ENCODE measurements around the gene SLC39A5.

Gene SLC39A5

GRCh38 chr12:56198836-56199235 is 31.0 kb upstream of the SLC39A5 start:
- DNase-seq, result no peak
- peak overlapping the region in 1 of 2 donors; percentile 22 for H3K27ac Mint-ChIP-seq
- no peak overlapping the region for H3K4me3 Mint-ChIP-seq
- no peaks in the 10 kb centered on the region for H3K9me3 Mint-ChIP-seq
- no peaks in the 10 kb centered on the region for H3K27me3 Mint-ChIP-seq
- peaks cover 3% of the 10 kb centered on the region for H3K36me3 Mint-ChIP-seq (ENCODE audit: insufficient read depth)
- H3K4me1 Mint-ChIP-seq (ENCODE audit: low read depth in 2 of 2), result no peaks in the 10 kb centered on the region
- no peak for ATAC-seq (replicated peaks)

- ATAC-seq (replicated peaks), result no peak
- no peak for DNase-seq
- Mint-ChIP-seq H3K27me3 (no peaks in the 10 kb centered on the region), H3K9me3 (no peaks in the 10 kb centered on the region), H3K4me1 (ENCODE audit: low read depth in 2 of 2) (no peaks in the 10 kb centered on the region), H3K27ac (peak overlapping the region; percentile 72 to 89), H3K36me3 (ENCODE audit: insufficient read depth) (peaks cover 31% of the 10 kb centered on the region), H3K4me3 (no peak overlapping the region)
Measured at GRCh38 chr12:56202366-56202765, 27.5 kb upstream of the SLC39A5 start.

GRCh38 chr12:56202838-56203237 is 27.0 kb upstream of the SLC39A5 start:
- H3K4me3 Mint-ChIP-seq, result no peak overlapping the region

GRCh38 chr12:56204275-56204674 is 25.6 kb upstream of the SLC39A5 start:
- H3K9me3 Mint-ChIP-seq, result no peaks in the 10 kb centered on the region
- DNase-seq (no peak), ATAC-seq (replicated peaks) (no peak)
- no peaks in the 10 kb centered on the region for H3K4me1 Mint-ChIP-seq (ENCODE audit: low read depth in 2 of 2)
- H3K36me3 Mint-ChIP-seq (ENCODE audit: insufficient read depth), result peaks cover 39% of the 10 kb centered on the region
- H3K4me3 Mint-ChIP-seq, result no peak overlapping the region
- peak overlapping the region in 1 of 2 donors; percentile 14 for H3K27ac Mint-ChIP-seq
- H3K27me3 Mint-ChIP-seq, result no peaks in the 10 kb centered on the region

More at GRCh38 chr12:56202838-56203237, 27.0 kb upstream of the SLC39A5 start:
- H3K9me3 Mint-ChIP-seq, result no peaks in the 10 kb centered on the region
- peak overlapping the region; percentile 72 to 89 for H3K27ac Mint-ChIP-seq
- DNase-seq (no peak), ATAC-seq (replicated peaks) (no peak)
- H3K27me3 Mint-ChIP-seq, result no peaks in the 10 kb centered on the region
- H3K4me1 Mint-ChIP-seq (ENCODE audit: low read depth in 2 of 2), result no peaks in the 10 kb centered on the region
- peaks cover 31% of the 10 kb centered on the region for H3K36me3 Mint-ChIP-seq (ENCODE audit: insufficient read depth)

GRCh38 chr12:56205445-56205844 is 24.4 kb upstream of the SLC39A5 start:
- Mint-ChIP-seq H3K27me3 (no peaks in the 10 kb centered on the region), H3K9me3 (no peaks in the 10 kb centered on the region), H3K27ac (no peak overlapping the region), H3K4me3 (no peak overlapping the region), H3K4me1 (ENCODE audit: low read depth in 2 of 2) (no peaks in the 10 kb centered on the region), H3K36me3 (ENCODE audit: insufficient read depth) (peaks cover 50% of the 10 kb centered on the region)
- DNase-seq, result no peak
- ATAC-seq (replicated peaks), result peak; percentile 26

- H3K9me3 Mint-ChIP-seq, result no peaks in the 10 kb centered on the region
- DNase-seq, result peak in 2 of 3 experiments; percentile 14 to 20
- peak overlapping the region in 1 of 2 donors; percentile 1 for H3K27ac Mint-ChIP-seq
- peaks cover 62% of the 10 kb centered on the region for H3K36me3 Mint-ChIP-seq (ENCODE audit: insufficient read depth)
- no peaks in the 10 kb centered on the region for H3K4me1 Mint-ChIP-seq (ENCODE audit: low read depth in 2 of 2)
- no peaks in the 10 kb centered on the region for H3K27me3 Mint-ChIP-seq
- peak; percentile 53 for ATAC-seq (replicated peaks)
- no peak overlapping the region for H3K4me3 Mint-ChIP-seq
Measured at GRCh38 chr12:56206452-56207166, 23.2 kb upstream of the SLC39A5 start.

GRCh38 chr12:56208006-56208405 is 21.8 kb upstream of the SLC39A5 start:
- H3K27ac Mint-ChIP-seq, result no peak overlapping the region
- no peak overlapping the region for H3K4me3 Mint-ChIP-seq
- H3K4me1 Mint-ChIP-seq (ENCODE audit: low read depth in 2 of 2), result no peaks in the 10 kb centered on the region
- no peaks in the 10 kb centered on the region for H3K27me3 Mint-ChIP-seq
- no peaks in the 10 kb centered on the region for H3K9me3 Mint-ChIP-seq
- H3K36me3 Mint-ChIP-seq (ENCODE audit: insufficient read depth), result peaks cover 73% of the 10 kb centered on the region
- DNase-seq, result no peak
- ATAC-seq (replicated peaks), result peak; percentile 41

GRCh38 chr12:56212361-56212760 is 17.5 kb upstream of the SLC39A5 start:
- peaks cover 83% of the 10 kb centered on the region for H3K36me3 Mint-ChIP-seq (ENCODE audit: insufficient read depth)
- DNase-seq (no peak), ATAC-seq (replicated peaks) (no peak)
- no peaks in the 10 kb centered on the region for H3K9me3 Mint-ChIP-seq
- H3K27ac Mint-ChIP-seq, result peak overlapping the region in 1 of 2 donors; percentile 29
- H3K4me3 Mint-ChIP-seq, result no peak overlapping the region
- no peaks in the 10 kb centered on the region for H3K27me3 Mint-ChIP-seq
- peaks cover 5 to 6% of the 10 kb centered on the region in 2 donors for H3K4me1 Mint-ChIP-seq (ENCODE audit: low read depth in 2 of 2)

- H3K4me1 Mint-ChIP-seq (ENCODE audit: low read depth in 2 of 2), result peaks cover 5 to 6% of the 10 kb centered on the region in 2 donors
- ATAC-seq (replicated peaks), result no peak
- H3K36me3 Mint-ChIP-seq (ENCODE audit: insufficient read depth), result peaks cover 78% of the 10 kb centered on the region
- H3K9me3 Mint-ChIP-seq, result no peaks in the 10 kb centered on the region
- DNase-seq, result no peak
- no peak overlapping the region for H3K4me3 Mint-ChIP-seq
- H3K27me3 Mint-ChIP-seq, result no peaks in the 10 kb centered on the region
- no peak overlapping the region for H3K27ac Mint-ChIP-seq
Measured at GRCh38 chr12:56213878-56214277, 16.0 kb upstream of the SLC39A5 start.

GRCh38 chr12:56216461-56216860 is 13.4 kb upstream of the SLC39A5 start:
- Mint-ChIP-seq H3K4me3 (no peak overlapping the region), H3K4me1 (ENCODE audit: low read depth in 2 of 2) (peaks cover 13 to 14% of the 10 kb centered on the region in 2 donors), H3K27ac (no peak overlapping the region), H3K27me3 (no peaks in the 10 kb centered on the region), H3K36me3 (ENCODE audit: insufficient read depth) (peaks cover 60% of the 10 kb centered on the region), H3K9me3 (no peaks in the 10 kb centered on the region)
- no peak for ATAC-seq (replicated peaks)
- DNase-seq, result no peak

- no peaks in the 10 kb centered on the region for H3K9me3 Mint-ChIP-seq
- H3K4me3 Mint-ChIP-seq, result no peak overlapping the region
- H3K36me3 Mint-ChIP-seq (ENCODE audit: insufficient read depth), result peaks cover 49% of the 10 kb centered on the region
- no peak for ATAC-seq (replicated peaks)
- H3K27me3 Mint-ChIP-seq, result no peaks in the 10 kb centered on the region
- no peak overlapping the region for H3K27ac Mint-ChIP-seq
- no peak for DNase-seq
- H3K4me1 Mint-ChIP-seq (ENCODE audit: low read depth in 2 of 2), result peaks cover 37 to 42% of the 10 kb centered on the region in 2 donors
Measured at GRCh38 chr12:56219840-56220239, 10.0 kb upstream of the SLC39A5 start.

GRCh38 chr12:56220611-56221231 is 9.1 kb upstream of the SLC39A5 start:
- Mint-ChIP-seq H3K27ac (peak overlapping the region; percentile 100), H3K4me3 (peak overlapping the region; percentile 99 to 100), H3K9me3 (no peaks in the 10 kb centered on the region), H3K4me1 (ENCODE audit: low read depth in 2 of 2) (peaks cover 43 to 51% of the 10 kb centered on the region in 2 donors), H3K27me3 (no peaks in the 10 kb centered on the region), H3K36me3 (ENCODE audit: insufficient read depth) (peaks cover 41% of the 10 kb centered on the region)
- ATAC-seq (replicated peaks) (no peak), DNase-seq (no peak)

- peak overlapping the region; percentile 100 for H3K27ac Mint-ChIP-seq
- H3K4me1 Mint-ChIP-seq (ENCODE audit: low read depth in 2 of 2), result peaks cover 46 to 53% of the 10 kb centered on the region in 2 donors
- DNase-seq (peak in 1 of 3 experiments; percentile 8), ATAC-seq (replicated peaks) (peak; percentile 16)
- H3K27me3 Mint-ChIP-seq, result no peaks in the 10 kb centered on the region
- H3K36me3 Mint-ChIP-seq (ENCODE audit: insufficient read depth), result peaks cover 35% of the 10 kb centered on the region
- peak overlapping the region; percentile 99 to 100 for H3K4me3 Mint-ChIP-seq
- H3K9me3 Mint-ChIP-seq, result no peaks in the 10 kb centered on the region
Measured at GRCh38 chr12:56221232-56221756, 8.6 kb upstream of the SLC39A5 start.
